Stimulated activated memory B cell treated with anti-CD40 and anti-IgM and Interleukin-4, amounts not matched to agents 10 μg/mL and 1 μg/mL and 100 μg/mL, for 72 hours (primary cell): ENCODE data around the gene PPP2R2D.
A peak's percentile ranks its signal among the peaks of the same experiment; 100 is the strongest.

Experiments used
- ATAC-seq: fragments of 150-1000 bp; cut with Tn5 transposase; 2 replicates; pipeline ENCODE4 v1.10.0; 2021
- H3K27ac Mint-ChIP-seq: one replicate; pipeline ENCODE4 v1.8.0; 2022; ENCODE audit warnings: mild to moderate bottlenecking, mixed read lengths
- H3K27me3 Mint-ChIP-seq: one replicate; pipeline ENCODE4 v1.8.0; 2022; ENCODE audit warnings: mixed read lengths
- H3K36me3 Mint-ChIP-seq: one replicate; pipeline ENCODE4 v1.8.0; 2022; ENCODE audit warnings: mixed read lengths
- H3K4me1 Mint-ChIP-seq: one replicate; pipeline ENCODE4 v1.8.0; 2022; ENCODE audit warnings: mixed read lengths
- H3K4me3 Mint-ChIP-seq: one replicate; pipeline ENCODE4 v1.8.0; 2022; ENCODE audit warnings: mild to moderate bottlenecking, moderate library complexity, mixed read lengths
- H3K9me3 Mint-ChIP-seq: one replicate; pipeline ENCODE4 v1.8.0; 2022; ENCODE audit warnings: mixed read lengths

PPP2R2D gene

DNA sequence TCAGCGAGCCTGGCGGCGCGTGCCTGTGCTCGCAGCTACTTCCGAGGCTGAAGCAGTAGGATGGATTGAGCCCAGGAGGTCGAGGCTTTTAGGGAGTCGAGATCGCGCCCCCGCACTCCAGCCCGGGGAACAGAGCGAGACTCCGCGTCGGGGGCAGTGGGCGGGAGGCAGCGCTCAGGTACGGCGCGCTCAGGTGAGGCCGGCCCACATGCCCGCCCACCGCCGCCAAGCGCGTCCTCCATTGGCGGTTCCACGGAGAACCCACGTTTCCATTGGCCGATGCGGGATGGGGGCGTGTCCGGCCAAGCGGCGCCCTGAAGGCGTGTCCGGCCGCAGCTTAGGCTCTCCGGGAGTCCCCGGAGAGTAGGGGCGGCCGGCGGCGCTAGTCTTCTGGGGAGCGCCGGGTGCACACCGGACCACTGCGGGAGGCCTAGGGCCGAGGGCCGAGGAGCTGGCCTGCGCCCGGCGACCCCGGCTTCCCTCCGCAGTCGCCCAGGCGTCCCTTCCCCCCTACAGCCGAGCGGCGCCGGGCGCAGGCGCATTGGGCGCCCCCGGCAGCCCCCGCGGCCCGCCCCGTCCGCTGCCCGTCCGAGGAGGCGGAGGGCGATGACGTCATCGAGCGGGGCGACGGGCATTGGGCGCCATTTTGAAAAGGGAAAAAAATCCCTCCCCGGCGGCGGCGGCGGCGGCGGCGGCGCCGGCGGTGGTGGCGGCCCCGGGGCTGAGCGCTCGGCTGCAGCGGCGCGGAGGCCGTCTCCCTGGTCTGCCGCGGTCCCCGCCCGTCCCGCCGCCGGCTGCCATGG is at the start of gene PPP2R2D:
PPP2R2D (plus strand) TSS at position 659 of the 803 bp plus-strand sequence; CDS start at position 800, 141 bp downstream.
- no peaks in the 10 kb centered on the region for H3K9me3 Mint-ChIP-seq
- peak; percentile 97 for ATAC-seq
- H3K4me1 Mint-ChIP-seq = peaks cover 47% of the 10 kb centered on the region
- H3K27ac Mint-ChIP-seq = peak within 1 kb of the TSS; percentile 82
- peak within 1 kb of the TSS; percentile 85 for H3K4me3 Mint-ChIP-seq
- H3K36me3 Mint-ChIP-seq = peaks cover 5% of the 10 kb centered on the region
- peaks cover 20% of the 10 kb centered on the region for H3K27me3 Mint-ChIP-seq

DNA sequence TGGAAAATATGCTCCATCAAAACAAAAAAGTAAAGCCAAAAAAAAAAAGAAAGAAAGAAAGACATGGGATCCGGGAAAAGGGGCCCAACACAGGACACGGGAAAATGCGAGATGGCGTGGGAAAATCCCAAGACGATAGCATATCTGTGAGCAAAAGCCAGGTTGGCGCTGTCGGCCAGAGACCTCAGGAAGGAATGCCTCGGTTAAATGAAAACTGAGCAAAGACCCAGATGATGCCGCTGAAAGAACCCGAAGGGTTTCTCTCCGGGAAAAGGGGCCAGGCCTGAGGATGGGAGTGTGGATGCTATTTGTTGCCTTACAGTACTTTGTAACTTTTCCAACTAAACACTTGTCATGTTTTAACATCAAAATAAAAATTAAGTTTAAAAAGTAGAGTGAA is 49.5 kb upstream of the PPP2R2D start:
- no peak overlapping the region for H3K4me3 Mint-ChIP-seq
- peaks cover 7% of the 10 kb centered on the region for H3K9me3 Mint-ChIP-seq
- no peaks in the 10 kb centered on the region for H3K36me3 Mint-ChIP-seq
- H3K27ac Mint-ChIP-seq = no peak overlapping the region
- ATAC-seq = no peak
- H3K4me1 Mint-ChIP-seq = no peaks in the 10 kb centered on the region
- peaks cover 16% of the 10 kb centered on the region for H3K27me3 Mint-ChIP-seq

DNA sequence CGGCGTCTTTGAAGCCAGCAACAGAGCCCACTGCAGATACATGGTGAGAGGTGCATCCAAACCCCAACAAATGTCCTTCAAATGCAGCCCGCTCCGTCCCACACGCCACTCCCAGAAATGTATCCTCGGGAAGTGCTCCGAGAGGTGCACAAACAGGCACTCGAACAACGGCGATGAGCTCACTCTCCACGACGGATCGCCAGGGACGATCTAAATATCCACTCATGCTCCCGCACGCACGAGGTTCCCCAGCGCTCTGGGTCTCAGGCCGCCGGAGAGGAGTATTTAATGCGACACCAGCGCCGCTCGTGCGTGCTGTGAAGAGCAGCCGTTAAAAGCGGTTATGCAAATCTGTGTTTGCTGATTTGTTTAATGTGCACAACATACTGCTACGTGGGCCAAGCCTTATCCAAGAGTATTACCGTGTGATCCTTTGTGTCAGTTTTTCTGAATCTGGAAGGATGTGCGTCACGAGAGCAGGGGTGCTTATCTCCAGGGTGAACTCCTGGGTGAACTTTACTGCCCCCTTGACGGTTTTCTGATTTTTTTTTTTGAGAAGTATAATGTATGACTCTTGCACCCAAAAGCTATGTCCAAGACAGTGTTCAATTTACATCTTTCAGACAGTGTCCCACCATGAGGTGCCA is 48.5 kb upstream of the PPP2R2D start:
- Mint-ChIP-seq H3K27me3 (peaks cover 26% of the 10 kb centered on the region), H3K36me3 (no peaks in the 10 kb centered on the region), H3K9me3 (peaks cover 7% of the 10 kb centered on the region), H3K4me3 (no peak overlapping the region), H3K4me1 (no peaks in the 10 kb centered on the region), H3K27ac (no peak overlapping the region)
- ATAC-seq = no peak

DNA sequence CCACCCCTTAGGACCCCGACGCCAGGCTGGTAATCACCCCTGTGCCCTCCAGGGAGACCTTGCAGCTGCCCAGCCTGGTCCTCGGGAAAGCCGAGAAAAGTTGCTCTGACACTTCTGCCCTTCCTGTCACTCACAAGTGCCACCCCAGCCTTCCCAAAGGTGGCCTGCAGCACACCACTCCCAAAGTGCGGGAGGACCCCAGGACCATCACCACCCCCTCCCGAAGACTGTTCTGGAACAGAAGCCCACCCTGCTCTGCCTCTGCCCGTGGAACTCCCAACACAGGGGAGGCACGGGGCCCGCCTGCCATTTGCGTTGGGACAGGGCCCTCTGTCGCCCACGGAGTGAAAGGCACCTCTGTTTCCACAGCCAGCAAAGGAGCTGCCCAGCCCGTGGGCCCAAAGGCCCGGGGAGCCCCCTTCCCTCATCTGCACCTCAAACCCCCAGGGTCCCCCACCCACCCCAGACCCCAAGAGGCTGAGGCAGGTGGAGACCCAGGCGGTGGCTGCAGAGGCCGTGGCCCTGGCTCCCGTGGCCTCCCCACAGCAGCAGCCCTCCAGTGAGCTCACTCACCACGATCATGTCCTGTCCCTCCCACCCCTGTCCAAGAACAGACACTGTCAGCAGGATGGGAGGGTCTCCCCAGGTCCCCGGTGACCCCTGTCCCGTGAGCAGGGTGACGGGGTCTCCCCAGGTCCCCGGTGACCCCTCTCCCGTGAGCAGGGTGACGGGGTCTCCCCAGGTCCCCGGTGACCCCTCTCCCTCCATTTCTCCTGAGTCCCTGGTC is 47.8 kb upstream of the PPP2R2D start:
- H3K9me3 Mint-ChIP-seq = peaks cover 7% of the 10 kb centered on the region
- peaks cover 31% of the 10 kb centered on the region for H3K27me3 Mint-ChIP-seq
- ATAC-seq = peak; percentile 42
- no peak overlapping the region for H3K4me3 Mint-ChIP-seq
- no peaks in the 10 kb centered on the region for H3K36me3 Mint-ChIP-seq
- no peak overlapping the region for H3K27ac Mint-ChIP-seq
- H3K4me1 Mint-ChIP-seq = no peaks in the 10 kb centered on the region

DNA sequence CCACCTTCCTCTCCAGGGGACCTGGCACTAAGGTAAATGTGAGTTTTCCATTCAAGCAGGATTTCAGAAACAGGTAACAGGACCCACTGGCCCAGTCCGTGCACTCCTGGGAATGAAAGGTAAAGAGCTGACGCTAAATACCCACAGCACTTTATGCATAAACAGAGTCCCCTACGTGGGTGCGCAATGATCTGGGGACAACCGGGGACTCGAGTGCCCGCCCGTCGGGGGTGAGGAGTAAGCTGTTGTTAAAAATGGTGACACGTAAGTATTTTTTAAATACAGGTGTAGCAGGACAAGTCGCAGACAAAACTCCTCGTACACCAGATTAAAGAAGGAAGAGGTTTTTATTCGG is 47.2 kb upstream of the PPP2R2D start:
- Mint-ChIP-seq H3K4me1 (no peaks in the 10 kb centered on the region), H3K9me3 (peaks cover 7% of the 10 kb centered on the region), H3K27ac (no peak overlapping the region), H3K4me3 (no peak overlapping the region), H3K27me3 (peaks cover 36% of the 10 kb centered on the region), H3K36me3 (no peaks in the 10 kb centered on the region)
- ATAC-seq = no peak

DNA sequence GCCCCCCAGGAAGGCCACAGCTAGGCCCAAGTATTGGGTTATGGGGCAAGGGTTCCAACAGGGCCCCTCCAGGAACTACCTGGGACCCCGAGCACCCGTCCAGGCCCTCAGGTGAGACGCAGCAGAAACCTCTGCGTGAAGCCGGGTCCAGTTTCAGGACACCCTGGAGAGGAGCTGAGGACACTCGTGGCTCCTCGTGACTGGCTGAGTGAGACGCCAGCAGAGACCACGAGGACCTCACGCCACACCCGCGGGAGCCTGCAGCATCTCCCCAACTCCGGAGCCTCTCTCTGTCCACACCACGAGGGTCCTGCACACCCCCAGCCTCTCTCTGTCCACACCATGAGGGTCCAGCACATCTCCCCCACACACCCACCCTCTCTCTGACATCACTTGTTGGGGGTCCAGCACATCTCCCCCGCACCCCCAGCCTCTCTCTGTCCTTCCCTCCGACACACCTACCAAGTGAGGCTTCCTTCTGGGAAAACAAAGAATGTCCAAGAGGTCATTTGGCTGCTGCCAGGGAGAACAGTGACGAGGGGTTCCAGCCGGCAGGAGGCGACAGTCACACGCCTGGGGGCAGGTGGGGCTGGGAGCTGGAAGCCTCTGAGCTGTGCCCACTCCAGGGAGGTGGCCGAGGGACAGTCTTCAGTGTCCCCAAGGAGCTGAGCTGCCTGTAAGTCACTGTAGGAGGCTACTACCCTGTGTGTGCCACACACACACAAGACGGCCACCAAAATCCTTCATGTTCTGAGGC is 46.1 kb upstream of the PPP2R2D start:
- Mint-ChIP-seq H3K27ac (no peak overlapping the region), H3K4me3 (no peak overlapping the region), H3K9me3 (peaks cover 7% of the 10 kb centered on the region), H3K36me3 (no peaks in the 10 kb centered on the region), H3K27me3 (peaks cover 42% of the 10 kb centered on the region), H3K4me1 (no peaks in the 10 kb centered on the region)
- ATAC-seq = no peak

DNA sequence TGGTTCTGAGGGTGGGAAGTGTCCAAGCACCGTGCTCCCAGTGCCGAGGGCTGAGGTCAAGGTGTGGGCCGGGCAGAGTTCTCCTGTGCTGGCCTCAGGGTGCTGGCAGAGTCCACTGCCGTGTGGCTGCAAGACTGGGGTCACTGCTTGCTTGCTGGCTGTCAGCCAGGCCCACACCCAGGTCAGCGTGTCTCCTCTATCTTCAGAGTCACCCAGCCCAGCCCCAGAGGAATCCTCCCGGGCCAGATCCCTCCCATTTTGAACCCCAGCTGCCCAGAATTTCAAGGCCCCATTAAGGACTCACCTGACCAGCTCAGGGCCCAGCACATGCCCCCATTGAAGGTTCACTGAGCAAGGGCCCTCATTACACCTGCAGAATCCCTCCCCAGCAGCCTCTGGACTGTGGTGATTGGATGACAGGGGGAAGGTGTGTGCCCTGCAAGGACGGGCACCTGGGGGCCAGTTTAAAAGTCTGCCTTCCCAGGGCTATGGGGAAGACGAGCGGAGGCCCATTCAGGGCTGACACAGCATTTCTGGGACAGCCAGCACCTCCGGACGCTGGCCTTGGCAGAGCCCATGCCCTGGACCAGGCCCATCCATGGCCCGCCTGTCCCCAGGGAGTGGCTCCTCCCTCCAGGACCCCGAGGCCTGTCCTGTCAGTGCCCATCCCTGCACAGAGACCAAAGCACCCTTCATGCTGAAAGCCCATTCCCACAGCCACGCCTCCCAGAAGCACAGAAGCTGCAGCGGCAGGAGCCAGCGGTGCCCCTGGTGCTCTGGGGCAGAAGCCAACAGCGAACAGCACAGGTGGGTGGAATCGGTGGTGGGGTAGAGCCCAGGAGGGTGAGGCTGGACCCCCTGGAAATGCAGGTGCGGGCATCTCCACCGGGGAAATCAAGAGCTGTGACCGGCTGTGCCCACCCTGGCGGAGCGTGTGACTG is 45.1 kb upstream of the PPP2R2D start:
- no peak overlapping the region for H3K27ac Mint-ChIP-seq

DNA sequence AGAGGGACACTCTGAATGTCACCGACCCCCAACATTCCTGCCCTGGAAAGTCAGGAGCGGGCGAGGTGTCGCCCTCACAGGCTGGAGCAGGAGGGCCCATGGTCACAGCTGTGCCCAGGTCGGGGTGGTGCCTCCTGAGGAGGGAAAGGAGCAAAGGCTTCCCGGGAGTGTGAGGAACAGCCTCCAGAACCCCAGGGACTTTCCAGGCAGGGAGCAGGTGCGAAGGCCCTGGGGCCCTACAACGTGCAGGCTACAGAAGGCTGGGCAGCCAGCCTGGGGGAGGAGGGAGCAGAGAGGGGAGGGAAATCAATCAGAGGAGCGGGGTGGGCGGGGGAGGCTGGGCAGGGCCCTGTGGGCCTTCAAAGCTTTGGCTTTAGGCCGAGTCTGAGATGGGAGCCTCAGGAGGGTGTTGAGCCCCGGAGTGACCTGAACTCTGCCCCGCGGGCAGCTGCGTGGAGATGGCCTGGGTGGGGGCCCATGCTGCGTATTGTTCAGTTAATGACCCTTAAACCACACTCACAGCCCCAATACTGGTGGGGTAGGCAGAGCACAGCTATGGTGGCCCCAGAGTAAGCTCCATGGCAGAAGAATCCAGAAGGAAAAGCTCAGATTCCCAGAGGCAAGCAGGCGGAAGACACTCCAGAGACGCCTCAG is 44.2 kb upstream of the PPP2R2D start:
- Mint-ChIP-seq H3K4me3 (no peak overlapping the region), H3K4me1 (no peaks in the 10 kb centered on the region)

More for the DNA sequence above, 45.1 kb upstream of the PPP2R2D start:
- Mint-ChIP-seq H3K27me3 (peaks cover 51% of the 10 kb centered on the region), H3K36me3 (no peaks in the 10 kb centered on the region), H3K9me3 (peaks cover 5% of the 10 kb centered on the region), H3K4me1 (no peaks in the 10 kb centered on the region), H3K4me3 (no peak overlapping the region)
- no peak for ATAC-seq

DNA sequence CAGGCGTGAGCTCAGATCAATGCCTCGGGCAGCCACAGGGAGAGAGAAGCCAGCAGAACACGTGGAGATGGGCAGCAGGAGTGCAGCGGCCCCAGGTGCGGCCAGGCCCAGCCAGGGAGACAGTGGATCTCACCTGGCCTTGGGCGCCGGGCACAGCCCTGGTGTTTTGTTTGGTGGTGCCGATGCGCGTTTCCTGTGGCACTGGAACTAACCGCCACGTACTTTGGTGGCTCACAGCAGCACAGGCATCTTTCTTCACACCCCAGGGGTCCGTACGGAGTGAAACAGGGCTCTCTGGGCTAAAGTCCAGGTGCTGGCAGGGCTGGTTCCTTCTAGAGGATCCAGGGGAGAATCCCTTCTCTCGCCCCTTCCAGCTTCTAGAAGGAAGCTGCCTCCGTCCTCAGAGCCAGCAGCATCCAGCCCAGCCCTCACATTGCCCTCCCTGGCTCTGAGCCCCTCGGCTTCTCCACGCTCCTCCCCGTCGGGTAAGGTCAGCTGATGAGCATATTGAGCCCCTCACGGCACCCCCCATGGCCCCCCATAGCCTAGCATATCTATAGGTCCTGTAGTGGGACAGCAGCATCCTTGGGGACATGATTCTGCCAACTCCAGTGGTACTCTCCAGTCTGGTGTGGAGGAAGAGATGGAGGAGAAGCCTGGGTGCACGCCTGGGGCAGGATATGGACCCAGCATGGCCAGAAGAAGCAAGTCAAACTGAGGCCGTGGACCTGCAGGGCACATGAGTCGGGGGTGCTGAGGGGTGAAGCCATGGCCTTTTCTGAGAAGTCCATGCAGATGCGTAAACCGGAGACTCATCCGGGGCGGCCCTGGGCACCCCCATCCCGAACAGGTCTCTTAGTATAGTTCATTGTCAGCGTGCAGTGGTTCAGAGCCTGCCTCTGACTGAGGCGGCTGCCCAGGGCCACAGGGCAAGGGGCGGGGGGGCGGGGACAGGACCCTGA is 43.4 kb upstream of the PPP2R2D start:
- H3K27me3 Mint-ChIP-seq = peaks cover 58% of the 10 kb centered on the region
- no peak for ATAC-seq

More for the DNA sequence above, 44.2 kb upstream of the PPP2R2D start:
- Mint-ChIP-seq H3K27ac (no peak overlapping the region), H3K27me3 (peaks cover 56% of the 10 kb centered on the region), H3K36me3 (no peaks in the 10 kb centered on the region), H3K9me3 (no peaks in the 10 kb centered on the region)
- ATAC-seq = no peak

DNA sequence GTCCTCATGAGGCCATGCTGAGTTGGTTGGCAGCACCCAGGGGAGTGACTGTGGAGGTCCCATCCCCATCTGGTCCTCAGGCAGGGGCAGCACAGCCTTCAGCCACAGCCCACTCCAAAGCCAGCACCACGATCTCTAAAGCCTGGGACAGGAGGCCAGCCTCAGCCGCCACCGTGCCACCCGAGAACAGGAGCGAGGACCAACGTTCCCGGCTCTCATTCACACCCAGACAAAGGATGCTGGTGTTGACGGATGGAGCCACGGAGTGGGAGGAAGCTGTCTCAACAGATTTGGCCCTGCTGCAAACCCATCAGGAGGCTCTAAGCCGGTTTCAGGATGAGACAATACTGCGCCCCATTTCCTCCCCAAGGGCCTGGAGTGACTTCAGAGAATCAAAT is 42.7 kb upstream of the PPP2R2D start:
- H3K36me3 Mint-ChIP-seq = no peaks in the 10 kb centered on the region
- no peak overlapping the region for H3K4me3 Mint-ChIP-seq
- H3K27me3 Mint-ChIP-seq = peaks cover 64% of the 10 kb centered on the region
- H3K9me3 Mint-ChIP-seq = no peaks in the 10 kb centered on the region
- no peak for ATAC-seq
- H3K4me1 Mint-ChIP-seq = no peaks in the 10 kb centered on the region
- H3K27ac Mint-ChIP-seq = no peak overlapping the region

More for the DNA sequence above, 43.4 kb upstream of the PPP2R2D start:
- no peak overlapping the region for H3K4me3 Mint-ChIP-seq
- no peaks in the 10 kb centered on the region for H3K36me3 Mint-ChIP-seq
- H3K4me1 Mint-ChIP-seq = no peaks in the 10 kb centered on the region
- no peak overlapping the region for H3K27ac Mint-ChIP-seq
- H3K9me3 Mint-ChIP-seq = no peaks in the 10 kb centered on the region

DNA sequence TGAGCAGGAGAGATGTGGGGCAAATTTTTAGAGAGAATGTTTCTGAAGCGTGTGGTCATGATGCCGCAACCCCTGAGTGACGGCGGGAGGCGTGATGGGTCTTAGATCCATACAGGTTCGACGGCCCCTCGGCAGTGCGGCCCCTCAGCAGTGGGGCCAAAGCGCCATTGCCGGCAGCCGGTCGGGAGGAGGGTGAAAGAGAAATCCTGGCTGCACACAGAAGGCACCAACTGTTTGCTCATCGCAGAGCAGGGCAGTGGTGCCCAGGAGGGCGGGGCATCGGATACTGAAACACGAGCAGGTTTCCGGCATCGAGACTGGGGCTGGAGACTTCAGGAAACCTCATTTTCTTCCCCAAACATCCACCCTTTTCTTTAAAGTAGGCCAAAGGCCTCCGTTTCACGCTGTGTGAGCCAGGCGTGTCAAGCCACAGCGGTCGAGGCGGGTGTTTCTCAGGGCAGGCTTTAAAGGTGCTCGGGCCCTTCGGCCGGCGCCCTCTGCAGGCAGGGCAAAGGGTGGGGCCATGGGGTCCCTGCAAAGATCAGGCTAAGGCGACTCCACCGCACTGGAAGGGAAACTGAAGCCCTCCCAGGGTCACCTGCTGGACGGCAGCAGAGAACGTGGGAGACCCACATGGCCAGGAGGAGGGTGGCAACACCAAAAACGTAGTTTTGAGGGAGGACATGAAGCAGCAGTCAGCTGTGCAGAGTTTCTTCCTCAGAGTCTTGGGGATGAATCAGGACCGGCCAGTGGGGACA is 42.0 kb upstream of the PPP2R2D start:
- H3K27me3 Mint-ChIP-seq = peaks cover 64% of the 10 kb centered on the region
- no peaks in the 10 kb centered on the region for H3K4me1 Mint-ChIP-seq
- ATAC-seq = no peak
- H3K4me3 Mint-ChIP-seq = no peak overlapping the region
- no peaks in the 10 kb centered on the region for H3K36me3 Mint-ChIP-seq
- no peaks in the 10 kb centered on the region for H3K9me3 Mint-ChIP-seq
- no peak overlapping the region for H3K27ac Mint-ChIP-seq

DNA sequence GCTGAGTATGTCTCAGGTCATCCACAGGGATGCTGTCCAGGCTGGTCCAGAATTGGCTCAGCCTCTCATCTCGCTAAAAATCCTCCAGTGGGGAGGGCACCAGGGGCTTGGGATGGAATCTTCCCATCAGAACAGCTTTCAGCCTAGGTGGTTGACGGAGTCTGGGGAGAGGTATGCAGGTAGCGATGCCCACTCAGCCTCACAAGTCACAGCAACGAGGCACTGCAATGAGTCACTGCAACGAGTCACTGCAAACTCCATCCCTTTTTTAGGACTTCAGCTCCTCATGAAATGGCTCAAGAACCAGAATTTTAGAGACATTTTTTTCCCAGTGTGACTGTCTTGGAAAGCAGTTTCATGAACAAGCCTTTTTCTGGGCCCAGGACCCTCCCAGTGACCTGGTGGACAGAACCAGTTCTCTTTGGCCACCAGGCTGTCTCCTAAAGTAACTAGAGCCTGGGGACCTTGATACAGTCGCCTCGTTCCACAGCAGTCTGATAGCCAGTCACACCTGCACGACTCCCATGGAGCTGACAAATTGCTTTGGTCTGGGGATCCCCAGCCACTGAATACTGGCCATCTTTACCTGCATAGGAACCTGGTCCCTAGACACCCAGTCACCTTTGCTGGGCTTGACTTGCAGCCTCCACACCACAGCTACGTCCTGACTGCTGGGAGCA is 41.3 kb upstream of the PPP2R2D start:
- Mint-ChIP-seq H3K4me3 (no peak overlapping the region), H3K27ac (no peak overlapping the region), H3K9me3 (no peaks in the 10 kb centered on the region), H3K4me1 (no peaks in the 10 kb centered on the region), H3K27me3 (peaks cover 64% of the 10 kb centered on the region), H3K36me3 (no peaks in the 10 kb centered on the region)
- no peak for ATAC-seq
